ENCODE measurements around the gene PDE6H. TPM values are rescaled to one million over a fixed set of nuclear protein-coding genes. Genes with fewer than 3 reads are reported as not detected.

The PDE6H gene
- total and polyA plus RNA-seq, 4 donors = 0.08 to 0.88 TPM; not detected in 2

- DNase-seq (no peak), ATAC-seq (ENCODE audit: insufficient read depth, low FRiP score) (peak; percentile 85)
- 14 to 27% methylated on average over 13 of the region's 13 CpGs for WGBS, 2 donors
- no peak for TF ChIP-seq CTCF (IDR thresholded peaks at IDR 0.05; ENCODE audit: control extremely low read depth, extremely low read depth)
- H3K9ac ChIP-seq (ENCODE audit: insufficient read depth in 1 of 2, low read length in 2 of 2) = peak overlapping the region in 1 of 2 donors; percentile 39
- H3K4me3 ChIP-seq = peak overlapping the region; percentile 17
- no peaks in the 10 kb centered on the region for H3K27me3 ChIP-seq (ENCODE audit: control insufficient read depth in 3 of 3, insufficient read depth in 3 of 3, low read length in 2 of 3)
- H3K27ac ChIP-seq (ENCODE audit: low read depth in 1 of 2, low read length in 1 of 2) = peak overlapping the region; percentile 64 to 79
- peaks cover 0 to 6% (median 3%) of the 10 kb centered on the region in 5 donors for H3K4me1 ChIP-seq (ENCODE audit: control insufficient read depth in 5 of 5, insufficient read depth in 5 of 5, low read length in 5 of 5)
- H3K9me3 ChIP-seq (ENCODE audit: control insufficient read depth in 4 of 4, insufficient read depth in 3 of 4, low read length in 3 of 4) = no peaks in the 10 kb centered on the region
- no peaks in the 10 kb centered on the region for H3K36me3 ChIP-seq (ENCODE audit: control insufficient read depth in 4 of 4, insufficient read depth in 4 of 4, low read length in 4 of 4)
Measured at GRCh38 chr12:14960548-14961465, 12.0 kb upstream of the PDE6H start.

GRCh38 chr12:14961466-14962152, 11.2 kb upstream of the PDE6H start, which contains the start of gene ARHGDIB:
TSS of gene ARHGDIB (minus strand) at chr12:14961601. CDS start at chr12:14950712, 10,889 bp downstream.
- Histone ChIP-seq H3K36me3 (ENCODE audit: control insufficient read depth in 4 of 4, insufficient read depth in 4 of 4, low read length in 4 of 4) (no peaks in the 10 kb centered on the region), H3K27ac (ENCODE audit: low read depth in 1 of 2, low read length in 1 of 2) (peak within 1 kb of the TSS; percentile 64 to 79), H3K9ac (ENCODE audit: insufficient read depth in 1 of 2, low read length in 2 of 2) (peak within 1 kb of the TSS in 1 of 2 donors; percentile 39), H3K27me3 (ENCODE audit: control insufficient read depth in 3 of 3, insufficient read depth in 3 of 3, low read length in 2 of 3) (no peaks in the 10 kb centered on the region), H3K4me1 (ENCODE audit: control insufficient read depth in 5 of 5, insufficient read depth in 5 of 5, low read length in 5 of 5) (peaks cover 0 to 6% (median 3%) of the 10 kb centered on the region in 5 donors), H3K9me3 (ENCODE audit: control insufficient read depth in 4 of 4, insufficient read depth in 3 of 4, low read length in 3 of 4) (no peaks in the 10 kb centered on the region), H3K4me3 (peak within 1 kb of the TSS; percentile 17)
- no peak for TF ChIP-seq CTCF (IDR thresholded peaks at IDR 0.05; ENCODE audit: control extremely low read depth, extremely low read depth)
- DNase-seq = peak in 1 of 3 donors; percentile 29
- WGBS, 2 donors = 9 to 17% methylated on average over 14 of the region's 14 CpGs
- ATAC-seq (ENCODE audit: insufficient read depth, low FRiP score) = peak; percentile 81

- no peak for TF ChIP-seq CTCF (IDR thresholded peaks at IDR 0.05; ENCODE audit: control extremely low read depth, extremely low read depth)
- WGBS, 2 donors = 33 to 55% methylated on average over 3 of the region's 3 CpGs
- Histone ChIP-seq H3K4me3 (no peak overlapping the region), H3K9me3 (ENCODE audit: control insufficient read depth in 4 of 4, insufficient read depth in 3 of 4, low read length in 3 of 4) (no peaks in the 10 kb centered on the region), H3K27ac (ENCODE audit: low read depth in 1 of 2, low read length in 1 of 2) (no peak overlapping the region), H3K9ac (ENCODE audit: insufficient read depth in 1 of 2, low read length in 2 of 2) (no peak overlapping the region), H3K36me3 (ENCODE audit: control insufficient read depth in 4 of 4, insufficient read depth in 4 of 4, low read length in 4 of 4) (no peaks in the 10 kb centered on the region), H3K27me3 (ENCODE audit: control insufficient read depth in 3 of 3, insufficient read depth in 3 of 3, low read length in 2 of 3) (no peaks in the 10 kb centered on the region), H3K4me1 (ENCODE audit: control insufficient read depth in 5 of 5, insufficient read depth in 5 of 5, low read length in 5 of 5) (peaks cover 0 to 6% (median 1%) of the 10 kb centered on the region in 5 donors)
- no peak for ATAC-seq (ENCODE audit: insufficient read depth, low FRiP score)
- no peak for DNase-seq
Measured at GRCh38 chr12:14962153-14962539, 10.7 kb upstream of the PDE6H start.

Data from lung (tissue), 12 donors.